Measurements from ENCODE around the gene FILIP1L.

GRCh38 chr3:99981138-99981537 lies 133.2 kb downstream of the FILIP1L start:
- TF ChIP-seq GATA3 (IDR thresholded peaks at IDR 0.05; ENCODE audit: low read depth, low read length), result no peak
- TF ChIP-seq GATA2 (IDR thresholded peaks at IDR 0.05; ENCODE audit: low read depth, low read length), result no peak

Measured in SH-SY5Y (cell line).